ENCODE data around the gene NF1.

DNA sequence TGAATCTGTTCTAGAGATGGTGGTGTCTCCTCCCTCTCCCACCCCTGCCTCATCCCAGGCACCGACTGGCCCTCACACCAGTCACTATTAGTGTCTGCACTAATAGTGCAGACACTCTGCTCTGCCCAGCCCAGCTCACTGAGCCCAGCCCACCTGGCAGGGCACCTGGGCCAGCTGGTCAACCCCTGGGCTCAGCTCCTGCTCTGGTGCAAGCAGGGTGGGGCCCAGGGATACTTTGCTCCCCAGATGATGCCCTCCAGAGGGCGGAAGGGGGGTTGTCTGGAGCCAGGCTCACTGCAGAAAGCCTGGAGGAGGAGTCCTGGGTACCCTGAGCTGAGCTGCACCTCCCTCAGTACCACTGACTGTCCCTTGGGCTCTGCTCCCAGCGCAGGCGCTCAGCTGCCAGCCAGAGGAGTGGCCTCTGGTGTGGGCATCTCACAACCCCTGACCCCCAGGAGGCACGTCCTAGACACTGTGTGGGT is 311.2 kb downstream of the NF1 start:
- TF ChIP-seq CTCF (IDR thresholded peaks at IDR 0.05) (no peak), POLR2AphosphoS5 (IDR thresholded peaks at IDR 0.05) (no peak), POLR2A (IDR thresholded peaks at IDR 0.05) (no peak), EP300 (IDR thresholded peaks at IDR 0.05) (no peak)

Measured in sigmoid colon (tissue), 4 donors.